Measurements from ENCODE around the gene ZNF20.
A peak's percentile ranks its signal among the peaks of the same experiment; 100 is the strongest.

Gene ZNF20

DNA sequence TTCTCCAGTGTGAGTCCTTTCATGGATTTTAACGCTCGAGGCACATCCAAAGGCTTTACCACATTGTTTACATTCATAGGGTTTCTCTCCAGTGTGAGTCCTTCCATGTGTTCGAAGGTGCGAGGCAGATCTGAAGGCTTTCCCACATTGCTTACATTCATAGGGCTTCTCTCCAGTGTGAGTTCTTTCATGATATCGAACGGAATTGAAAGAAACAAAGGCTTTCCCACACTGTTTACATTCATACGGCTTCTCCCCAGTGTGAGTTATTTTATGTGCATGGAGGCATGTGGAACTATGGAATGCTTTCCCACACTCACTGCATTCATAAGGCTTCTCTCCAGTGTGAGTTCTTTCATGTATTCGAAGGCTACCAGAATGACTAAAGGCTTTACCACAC lies 5.2 kb upstream of the ZNF20 start:
- TF ChIP-seq BACH2 (CRISPR knock-in tag; IDR thresholded peaks at IDR 0.05; ENCODE audit: borderline replicate concordance) (no peak), ZFP30 (CRISPR knock-in tag; IDR thresholded peaks at IDR 0.05) (no peak), ZFP3 (CRISPR knock-in tag; IDR thresholded peaks at IDR 0.05) (no peak), ZNF8 (CRISPR knock-in tag; IDR thresholded peaks at IDR 0.05) (no peak), ISL1 (CRISPR knock-in tag; IDR thresholded peaks at IDR 0.05) (no peak), CSRNP3 (CRISPR knock-in tag; IDR thresholded peaks at IDR 0.05) (no peak), ZC3H10 (CRISPR knock-in tag; IDR thresholded peaks at IDR 0.05) (no peak), GLIS3 (CRISPR knock-in tag; IDR thresholded peaks at IDR 0.05) (no peak), ARNTL (CRISPR knock-in tag; IDR thresholded peaks at IDR 0.05; ENCODE audit: borderline replicate concordance, low read depth) (no peak), CSDC2 (CRISPR knock-in tag; IDR thresholded peaks at IDR 0.05) (no peak), PPARA (CRISPR knock-in tag; IDR thresholded peaks at IDR 0.05; ENCODE audit: borderline replicate concordance) (no peak), ZNF565 (CRISPR knock-in tag; conservative IDR thresholded peaks at IDR 0.05; ENCODE audit: low read depth) (no peak), OSR1 (CRISPR knock-in tag; IDR thresholded peaks at IDR 0.05) (no peak)
- TF ChIP-seq, protein P1, sequence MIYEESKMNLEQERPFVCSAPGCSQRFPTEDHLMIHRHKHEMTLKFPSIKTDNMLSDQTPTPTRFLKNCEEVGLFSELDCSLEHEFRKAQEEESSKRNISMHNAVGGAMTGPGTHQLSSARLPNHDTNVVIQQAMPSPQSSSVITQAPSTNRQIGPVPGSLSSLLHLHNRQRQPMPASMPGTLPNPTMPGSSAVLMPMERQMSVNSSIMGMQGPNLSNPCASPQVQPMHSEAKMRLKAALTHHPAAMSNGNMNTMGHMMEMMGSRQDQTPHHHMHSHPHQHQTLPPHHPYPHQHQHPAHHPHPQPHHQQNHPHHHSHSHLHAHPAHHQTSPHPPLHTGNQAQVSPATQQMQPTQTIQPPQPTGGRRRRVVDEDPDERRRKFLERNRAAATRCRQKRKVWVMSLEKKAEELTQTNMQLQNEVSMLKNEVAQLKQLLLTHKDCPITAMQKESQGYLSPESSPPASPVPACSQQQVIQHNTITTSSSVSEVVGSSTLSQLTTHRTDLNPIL (CRISPR knock-in tag; IDR thresholded peaks at IDR 0.05; ENCODE audit: low read depth) = no peak
- no peak for ATAC-seq

- TF ChIP-seq TCF4 (CRISPR knock-in tag; IDR thresholded peaks at IDR 0.05; ENCODE audit: borderline replicate concordance) (no peak), PPARA (CRISPR knock-in tag; IDR thresholded peaks at IDR 0.05; ENCODE audit: borderline replicate concordance) (no peak), CSDC2 (CRISPR knock-in tag; IDR thresholded peaks at IDR 0.05) (no peak), CSRNP3 (CRISPR knock-in tag; IDR thresholded peaks at IDR 0.05) (no peak), SNAI2 (CRISPR knock-in tag; IDR thresholded peaks at IDR 0.05) (no peak), ARNTL (CRISPR knock-in tag; IDR thresholded peaks at IDR 0.05; ENCODE audit: borderline replicate concordance, low read depth) (no peak), ZFP3 (CRISPR knock-in tag; IDR thresholded peaks at IDR 0.05) (no peak), ESRRG (CRISPR knock-in tag; IDR thresholded peaks at IDR 0.05) (no peak), ZNF70 (CRISPR knock-in tag; IDR thresholded peaks at IDR 0.05) (no peak), ZFP30 (CRISPR knock-in tag; IDR thresholded peaks at IDR 0.05) (no peak)
- TF ChIP-seq, protein P2, sequence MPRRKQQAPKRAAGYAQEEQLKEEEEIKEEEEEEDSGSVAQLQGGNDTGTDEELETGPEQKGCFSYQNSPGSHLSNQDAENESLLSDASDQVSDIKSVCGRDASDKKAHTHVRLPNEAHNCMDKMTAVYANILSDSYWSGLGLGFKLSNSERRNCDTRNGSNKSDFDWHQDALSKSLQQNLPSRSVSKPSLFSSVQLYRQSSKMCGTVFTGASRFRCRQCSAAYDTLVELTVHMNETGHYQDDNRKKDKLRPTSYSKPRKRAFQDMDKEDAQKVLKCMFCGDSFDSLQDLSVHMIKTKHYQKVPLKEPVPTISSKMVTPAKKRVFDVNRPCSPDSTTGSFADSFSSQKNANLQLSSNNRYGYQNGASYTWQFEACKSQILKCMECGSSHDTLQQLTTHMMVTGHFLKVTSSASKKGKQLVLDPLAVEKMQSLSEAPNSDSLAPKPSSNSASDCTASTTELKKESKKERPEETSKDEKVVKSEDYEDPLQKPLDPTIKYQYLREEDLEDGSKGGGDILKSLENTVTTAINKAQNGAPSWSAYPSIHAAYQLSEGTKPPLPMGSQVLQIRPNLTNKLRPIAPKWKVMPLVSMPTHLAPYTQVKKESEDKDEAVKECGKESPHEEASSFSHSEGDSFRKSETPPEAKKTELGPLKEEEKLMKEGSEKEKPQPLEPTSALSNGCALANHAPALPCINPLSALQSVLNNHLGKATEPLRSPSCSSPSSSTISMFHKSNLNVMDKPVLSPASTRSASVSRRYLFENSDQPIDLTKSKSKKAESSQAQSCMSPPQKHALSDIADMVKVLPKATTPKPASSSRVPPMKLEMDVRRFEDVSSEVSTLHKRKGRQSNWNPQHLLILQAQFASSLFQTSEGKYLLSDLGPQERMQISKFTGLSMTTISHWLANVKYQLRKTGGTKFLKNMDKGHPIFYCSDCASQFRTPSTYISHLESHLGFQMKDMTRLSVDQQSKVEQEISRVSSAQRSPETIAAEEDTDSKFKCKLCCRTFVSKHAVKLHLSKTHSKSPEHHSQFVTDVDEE (CRISPR knock-in tag; IDR thresholded peaks at IDR 0.05) = no peak
- no peak for ATAC-seq
Observed at GRCh38 chr19:12141405-12141736, 1.2 kb upstream of the ZNF20 start.

DNA sequence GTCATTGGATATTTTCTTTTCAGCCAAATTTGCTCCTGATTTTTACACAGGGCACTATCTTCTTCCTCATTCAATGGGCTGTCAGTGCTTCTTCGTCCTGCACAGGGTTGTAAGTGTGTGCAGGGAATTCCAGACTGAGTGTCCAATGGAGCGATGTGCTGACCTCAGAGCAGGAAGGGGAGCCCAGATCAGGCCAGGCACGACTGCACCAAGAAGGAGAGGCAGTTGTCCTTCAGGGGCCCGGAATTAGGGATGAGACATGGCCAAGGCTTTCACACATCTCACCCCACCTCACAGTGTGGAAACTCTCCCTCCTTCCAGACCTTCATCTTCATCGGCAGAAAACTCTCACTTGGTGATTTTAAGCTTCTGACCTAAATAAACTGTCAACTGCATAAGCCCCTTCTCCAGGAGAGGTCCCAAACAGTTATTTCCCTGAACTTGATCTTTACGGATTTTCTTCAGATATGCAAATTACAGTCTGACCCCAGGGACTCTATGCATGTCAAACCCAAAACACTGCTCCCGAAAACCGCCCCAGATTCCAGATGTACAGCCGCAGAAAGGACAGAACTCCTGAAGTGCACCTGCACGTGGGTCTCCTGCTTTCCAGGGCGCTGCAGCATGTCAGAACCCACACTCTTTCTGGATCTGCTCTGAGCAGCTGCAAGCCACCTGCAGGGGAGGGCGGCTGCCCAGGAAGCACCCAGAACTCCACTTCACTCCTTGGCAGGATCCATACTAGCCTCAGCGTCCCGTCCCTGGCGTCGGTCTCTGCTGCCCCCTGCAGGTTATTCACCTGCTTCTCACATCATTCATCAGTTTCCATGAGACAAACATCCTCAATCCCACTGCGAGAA lies 625 bp upstream of the ZNF20 start:
- peak; percentile 76 for ATAC-seq
- no peak for TF ChIP-seq POU6F1 (CRISPR knock-in tag; IDR thresholded peaks at IDR 0.05; ENCODE audit: borderline replicate concordance, low read depth)
- TF ChIP-seq ZFP30 (CRISPR knock-in tag; IDR thresholded peaks at IDR 0.05) = no peak
- TF ChIP-seq, protein P3, sequence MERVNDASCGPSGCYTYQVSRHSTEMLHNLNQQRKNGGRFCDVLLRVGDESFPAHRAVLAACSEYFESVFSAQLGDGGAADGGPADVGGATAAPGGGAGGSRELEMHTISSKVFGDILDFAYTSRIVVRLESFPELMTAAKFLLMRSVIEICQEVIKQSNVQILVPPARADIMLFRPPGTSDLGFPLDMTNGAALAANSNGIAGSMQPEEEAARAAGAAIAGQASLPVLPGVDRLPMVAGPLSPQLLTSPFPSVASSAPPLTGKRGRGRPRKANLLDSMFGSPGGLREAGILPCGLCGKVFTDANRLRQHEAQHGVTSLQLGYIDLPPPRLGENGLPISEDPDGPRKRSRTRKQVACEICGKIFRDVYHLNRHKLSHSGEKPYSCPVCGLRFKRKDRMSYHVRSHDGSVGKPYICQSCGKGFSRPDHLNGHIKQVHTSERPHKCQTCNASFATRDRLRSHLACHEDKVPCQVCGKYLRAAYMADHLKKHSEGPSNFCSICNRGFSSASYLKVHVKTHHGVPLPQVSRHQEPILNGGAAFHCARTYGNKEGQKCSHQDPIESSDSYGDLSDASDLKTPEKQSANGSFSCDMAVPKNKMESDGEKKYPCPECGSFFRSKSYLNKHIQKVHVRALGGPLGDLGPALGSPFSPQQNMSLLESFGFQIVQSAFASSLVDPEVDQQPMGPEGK (CRISPR knock-in tag; IDR thresholded peaks at IDR 0.05; ENCODE audit: borderline replicate concordance) = no peak
- TF ChIP-seq ZNF565 (CRISPR knock-in tag; conservative IDR thresholded peaks at IDR 0.05; ENCODE audit: low read depth) = no peak
- TF ChIP-seq OSR1 (CRISPR knock-in tag; IDR thresholded peaks at IDR 0.05) = no peak
- TF ChIP-seq TCF4 (CRISPR knock-in tag; IDR thresholded peaks at IDR 0.05; ENCODE audit: borderline replicate concordance) = no peak; the same call in 1 of the 2 replicates
- no peak for TF ChIP-seq PPARA (CRISPR knock-in tag; IDR thresholded peaks at IDR 0.05; ENCODE audit: borderline replicate concordance)
- TF ChIP-seq ZNF8 (CRISPR knock-in tag; IDR thresholded peaks at IDR 0.05) = no peak
- no peak for TF ChIP-seq CSRNP3 (CRISPR knock-in tag; IDR thresholded peaks at IDR 0.05)
- no peak for TF ChIP-seq ZNF70 (CRISPR knock-in tag; IDR thresholded peaks at IDR 0.05)
- TF ChIP-seq CSDC2 (CRISPR knock-in tag; IDR thresholded peaks at IDR 0.05) = no peak
- TF ChIP-seq, protein P1 (CRISPR knock-in tag; IDR thresholded peaks at IDR 0.05; ENCODE audit: low read depth) = no peak
